ENCODE measurements around the gene TMEM53.

- no peak for TF ChIP-seq EZH2 (IDR thresholded peaks at IDR 0.05; ENCODE audit: low read length, unreplicated experiment)
- no peak for TF ChIP-seq EZH2phosphoT487 (IDR thresholded peaks at IDR 0.05; ENCODE audit: borderline replicate concordance, low read length)
Measured at GRCh38 chr1:44717653-44718052, 43.4 kb upstream of the TMEM53 start.
